Upper lobe of left lung (tissue), 4 donors: ENCODE data around the gene STK10.

Source experiments
- CTCF ChIP-seq, 6 experiments: fragments of 450-650 bp in 4 of 6; fragments of 200-600 bp in 2 of 6; sonication (generic) in 2 of 6; IDR thresholded peaks; one replicate each; pipeline ENCODE4 v1.5.1; 2016 to 2019; ENCODE audit warnings: antibody characterized with exemption in 6 of 6
- EP300 ChIP-seq, 4 donors: sonication (generic); formaldehyde crosslinking; IDR thresholded peaks; one replicate each; pipeline ENCODE4 v1.5.1; 2017; ENCODE audit warnings: antibody characterized with exemption in 4 of 4, control low read depth in 2 of 4
- POLR2A ChIP-seq, 4 donors: fragments of 450-650 bp; IDR thresholded peaks; one replicate each; pipeline ENCODE4 v1.5.1; 2016 to 2017; ENCODE audit warnings: antibody characterized with exemption in 4 of 4, mild to moderate bottlenecking in 2 of 4
- POLR2AphosphoS5 ChIP-seq, 2 donors: sonication (generic); formaldehyde crosslinking; IDR thresholded peaks; one replicate each; pipeline ENCODE4 v1.5.1; 2017; ENCODE audit warnings: antibody characterized with exemption in 2 of 2

GRCh38 chr5:172113036-172113435 lies 75.0 kb downstream of the STK10 start:
- TF ChIP-seq CTCF (IDR thresholded peaks at IDR 0.05) (no peak), POLR2AphosphoS5 (IDR thresholded peaks at IDR 0.05) (no peak), POLR2A (IDR thresholded peaks at IDR 0.05) (no peak), EP300 (IDR thresholded peaks at IDR 0.05) (no peak)
